ENCODE measurements around the gene PSMB11.

The PSMB11 gene

DNA sequence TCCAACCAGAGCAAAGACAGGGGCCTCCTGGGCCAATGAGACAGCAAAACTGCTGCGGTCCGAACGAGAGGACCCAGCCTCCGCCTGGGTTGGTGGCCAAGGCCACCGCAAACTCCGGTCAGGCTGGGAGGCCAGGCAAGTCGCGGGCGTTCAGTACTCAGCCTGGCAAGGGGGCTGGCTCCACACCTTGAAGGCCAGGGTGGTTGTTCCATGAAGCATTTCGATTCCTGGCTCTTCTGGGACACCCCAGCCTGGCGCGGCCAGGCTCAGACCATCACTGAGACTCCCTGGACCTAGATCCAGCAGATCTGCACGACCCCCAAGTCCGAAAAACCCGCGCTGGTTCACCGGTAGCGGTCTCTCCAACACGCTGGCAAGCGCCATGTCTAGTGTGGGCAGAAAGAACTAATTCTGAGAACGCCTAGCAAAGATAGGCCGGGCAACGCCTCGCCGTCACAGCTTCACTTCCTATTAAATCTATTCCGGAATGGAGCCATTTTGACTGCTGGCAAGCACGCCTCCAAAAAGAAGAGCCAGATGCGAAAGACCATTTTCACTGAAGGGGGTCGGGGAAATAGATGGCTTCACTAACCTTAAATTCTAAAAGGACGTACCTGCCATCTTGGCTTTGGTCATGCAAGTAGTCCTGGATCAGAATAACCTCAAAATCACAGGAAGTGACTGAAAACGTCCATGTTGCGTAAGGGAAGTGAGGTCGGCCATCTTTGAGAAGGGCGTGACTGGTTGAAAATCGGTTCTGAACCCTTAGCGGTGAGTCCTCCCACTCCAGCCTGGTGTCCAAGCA, 7.3 kb upstream of the PSMB11 start, which contains the start of gene PSMB5:
Gene PSMB5 (minus strand): TSS at position 403 of the 805 bp plus-strand sequence. CDS start 19 bp downstream, at position 384.
- peak; percentile 82 for DNase-seq (ENCODE audit: extremely low read depth, low read depth)
- TF ChIP-seq CTCF (IDR thresholded peaks at IDR 0.05; ENCODE audit: low read depth, low read length) = no peak

- no peak for TF ChIP-seq CTCF (IDR thresholded peaks at IDR 0.05; ENCODE audit: low read depth, low read length)
These were observed 6.5 kb upstream of the PSMB11 start for GRCh38 chr14:23035303-23036144.

GRCh38 chr14:23040100-23040499, 1.9 kb upstream of the PSMB11 start:
- no peak for TF ChIP-seq CTCF (IDR thresholded peaks at IDR 0.05; ENCODE audit: low read depth, low read length)
- DNase-seq (ENCODE audit: extremely low read depth, low read depth) = no peak

More at GRCh38 chr14:23035303-23036144, 6.5 kb upstream of the PSMB11 start:
- no peak for DNase-seq (ENCODE audit: extremely low read depth, low read depth)

GRCh38 chr14:23041729-23042128, 283 bp upstream of the PSMB11 start:
- DNase-seq (ENCODE audit: extremely low read depth, low read depth) = no peak
- TF ChIP-seq CTCF (IDR thresholded peaks at IDR 0.05; ENCODE audit: low read depth, low read length) = no peak

GRCh38 chr14:23043145-23043544, 1.1 kb downstream of the PSMB11 start:
- no peak for DNase-seq (ENCODE audit: extremely low read depth, low read depth)
- TF ChIP-seq CTCF (IDR thresholded peaks at IDR 0.05; ENCODE audit: low read depth, low read length) = no peak

DNA sequence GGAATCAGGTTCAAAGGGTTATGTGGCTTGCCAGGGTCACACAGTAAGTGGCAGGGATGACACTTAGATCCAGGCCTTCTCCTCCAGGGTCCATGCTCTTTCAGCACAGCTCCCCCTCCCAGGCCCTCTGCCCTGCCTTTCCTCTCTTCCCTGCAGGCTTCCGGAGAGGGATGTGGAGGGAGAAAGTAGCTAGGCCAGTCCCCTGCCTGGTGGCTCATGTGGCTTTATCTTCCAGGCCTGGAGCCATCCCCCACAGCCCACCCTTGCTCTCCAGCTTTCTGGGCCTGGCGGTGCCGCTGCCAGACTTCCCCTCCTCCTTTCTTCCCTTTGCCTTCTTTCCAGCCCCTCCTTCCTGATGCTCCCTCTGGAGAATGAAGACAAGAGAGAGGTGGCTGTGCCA, 1.7 kb downstream of the PSMB11 start:
- TF ChIP-seq CTCF (IDR thresholded peaks at IDR 0.05; ENCODE audit: low read depth, low read length) = no peak
- DNase-seq (ENCODE audit: extremely low read depth, low read depth) = no peak

- DNase-seq (ENCODE audit: extremely low read depth, low read depth) = no peak
These were observed 2.8 kb downstream of the PSMB11 start for GRCh38 chr14:23044840-23045239.

More at GRCh38 chr14:23044840-23045239, 2.8 kb downstream of the PSMB11 start:
- TF ChIP-seq CTCF (IDR thresholded peaks at IDR 0.05; ENCODE audit: low read depth, low read length) = no peak
